GM21717 (cell line): ENCODE data around the gene LRIG2.
"Not testable (repeated sequence)": the region's sequence is repeated elsewhere in the genome, so short reads cannot be mapped to it uniquely, and the experiment has no call there.

ENCODE experiments used
- ATAC-seq: cut with Tn5 transposase; IDR thresholded peaks from one replicate; pipeline ENCODE4 v1.9.1; 2021; ENCODE audit warnings: mild to moderate bottlenecking, moderate library complexity; ENCODE audit not compliant: unreplicated experiment

LRIG2 gene

GRCh38 chr1:113058941-113059706 is 13.9 kb upstream of the LRIG2 start:
- ATAC-seq = no peak

- not testable (repeated sequence) for ATAC-seq
Observed at GRCh38 chr1:113063456-113063855, 9.5 kb upstream of the LRIG2 start.

GRCh38 chr1:113072141-113072756 is 749 bp upstream of the LRIG2 start:
- no peak for ATAC-seq

- peak; percentile 21 for ATAC-seq
Observed at GRCh38 chr1:113073479-113073950, 517 bp downstream of the LRIG2 start.

- ATAC-seq = no peak
Observed at GRCh38 chr1:113074237-113074636, 1.2 kb downstream of the LRIG2 start.

- ATAC-seq = not testable (repeated sequence)
Observed at GRCh38 chr1:113077978-113078377, 5.0 kb downstream of the LRIG2 start.

GRCh38 chr1:113086541-113086940 is 13.5 kb downstream of the LRIG2 start:
- no peak for ATAC-seq

GRCh38 chr1:113088972-113089371 is 16.0 kb downstream of the LRIG2 start:
- ATAC-seq = no peak

GRCh38 chr1:113090051-113090450 is 17.1 kb downstream of the LRIG2 start:
- ATAC-seq = no peak

GRCh38 chr1:113091988-113092594 is 19.1 kb downstream of the LRIG2 start:
- ATAC-seq = no peak

- ATAC-seq = no peak
Observed at GRCh38 chr1:113094506-113094905, 21.5 kb downstream of the LRIG2 start.

GRCh38 chr1:113095790-113096455 is 22.9 kb downstream of the LRIG2 start:
- no peak for ATAC-seq

GRCh38 chr1:113096493-113096892 is 23.5 kb downstream of the LRIG2 start:
- ATAC-seq = no peak

GRCh38 chr1:113101588-113101987 is 28.6 kb downstream of the LRIG2 start:
- no peak for ATAC-seq

GRCh38 chr1:113103048-113103447 is 30.1 kb downstream of the LRIG2 start:
- no peak for ATAC-seq

- ATAC-seq = no peak
Observed at GRCh38 chr1:113103977-113104376, 31.0 kb downstream of the LRIG2 start.

GRCh38 chr1:113106910-113107309 is 33.9 kb downstream of the LRIG2 start:
- ATAC-seq = no peak

GRCh38 chr1:113109908-113110554 is 37.0 kb downstream of the LRIG2 start:
- no peak for ATAC-seq

- ATAC-seq = no peak
Observed at GRCh38 chr1:113118266-113118665, 45.3 kb downstream of the LRIG2 start.

- no peak for ATAC-seq
Observed at GRCh38 chr1:113123737-113124136, 50.7 kb downstream of the LRIG2 start.

- no peak for ATAC-seq
Observed at GRCh38 chr1:113124366-113124765, 51.4 kb downstream of the LRIG2 start.
